ENCODE results near the gene HELT.

DNA sequence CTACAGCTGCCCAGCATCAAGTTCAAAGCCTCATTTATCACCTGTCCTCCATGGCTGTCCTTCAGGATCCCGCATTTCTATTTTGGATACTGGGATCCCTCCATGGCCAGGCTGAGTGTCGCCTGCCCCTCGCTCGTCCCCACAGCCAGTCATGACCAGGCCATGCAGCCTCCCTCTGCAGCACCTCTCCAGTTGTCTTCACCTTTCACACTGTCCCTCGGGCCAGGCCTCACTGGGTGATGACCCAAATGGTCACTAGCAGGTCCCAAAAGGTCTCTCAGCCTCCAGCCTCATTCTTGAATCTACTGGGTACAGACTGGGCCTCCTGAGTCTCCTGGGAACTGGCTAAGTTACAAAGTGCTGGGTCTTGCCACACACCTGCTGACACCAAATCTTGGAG, 48.7 kb upstream of the HELT start:
- no peak for TF ChIP-seq RAD21 (IDR thresholded peaks at IDR 0.05)
- TF ChIP-seq, protein P1, sequence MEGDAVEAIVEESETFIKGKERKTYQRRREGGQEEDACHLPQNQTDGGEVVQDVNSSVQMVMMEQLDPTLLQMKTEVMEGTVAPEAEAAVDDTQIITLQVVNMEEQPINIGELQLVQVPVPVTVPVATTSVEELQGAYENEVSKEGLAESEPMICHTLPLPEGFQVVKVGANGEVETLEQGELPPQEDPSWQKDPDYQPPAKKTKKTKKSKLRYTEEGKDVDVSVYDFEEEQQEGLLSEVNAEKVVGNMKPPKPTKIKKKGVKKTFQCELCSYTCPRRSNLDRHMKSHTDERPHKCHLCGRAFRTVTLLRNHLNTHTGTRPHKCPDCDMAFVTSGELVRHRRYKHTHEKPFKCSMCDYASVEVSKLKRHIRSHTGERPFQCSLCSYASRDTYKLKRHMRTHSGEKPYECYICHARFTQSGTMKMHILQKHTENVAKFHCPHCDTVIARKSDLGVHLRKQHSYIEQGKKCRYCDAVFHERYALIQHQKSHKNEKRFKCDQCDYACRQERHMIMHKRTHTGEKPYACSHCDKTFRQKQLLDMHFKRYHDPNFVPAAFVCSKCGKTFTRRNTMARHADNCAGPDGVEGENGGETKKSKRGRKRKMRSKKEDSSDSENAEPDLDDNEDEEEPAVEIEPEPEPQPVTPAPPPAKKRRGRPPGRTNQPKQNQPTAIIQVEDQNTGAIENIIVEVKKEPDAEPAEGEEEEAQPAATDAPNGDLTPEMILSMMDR (IDR thresholded peaks at IDR 0.05; ENCODE audit: low read depth, low read length, missing input control), result no peak
- TF ChIP-seq, protein P2, sequence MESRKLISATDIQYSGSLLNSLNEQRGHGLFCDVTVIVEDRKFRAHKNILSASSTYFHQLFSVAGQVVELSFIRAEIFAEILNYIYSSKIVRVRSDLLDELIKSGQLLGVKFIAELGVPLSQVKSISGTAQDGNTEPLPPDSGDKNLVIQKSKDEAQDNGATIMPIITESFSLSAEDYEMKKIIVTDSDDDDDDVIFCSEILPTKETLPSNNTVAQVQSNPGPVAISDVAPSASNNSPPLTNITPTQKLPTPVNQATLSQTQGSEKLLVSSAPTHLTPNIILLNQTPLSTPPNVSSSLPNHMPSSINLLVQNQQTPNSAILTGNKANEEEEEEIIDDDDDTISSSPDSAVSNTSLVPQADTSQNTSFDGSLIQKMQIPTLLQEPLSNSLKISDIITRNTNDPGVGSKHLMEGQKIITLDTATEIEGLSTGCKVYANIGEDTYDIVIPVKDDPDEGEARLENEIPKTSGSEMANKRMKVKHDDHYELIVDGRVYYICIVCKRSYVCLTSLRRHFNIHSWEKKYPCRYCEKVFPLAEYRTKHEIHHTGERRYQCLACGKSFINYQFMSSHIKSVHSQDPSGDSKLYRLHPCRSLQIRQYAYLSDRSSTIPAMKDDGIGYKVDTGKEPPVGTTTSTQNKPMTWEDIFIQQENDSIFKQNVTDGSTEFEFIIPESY (IDR thresholded peaks at IDR 0.05), result no peak
- no peak for TF ChIP-seq JUND (IDR thresholded peaks at IDR 0.05)
